A549 (cell line): ENCODE results near the gene TIMM17A. TPM values are rescaled to one million over a fixed set of nuclear protein-coding genes. Genes with fewer than 3 reads are reported as not detected.

Experiments used
- ATAC-seq, 2 experiments: fragments of 200-7000 bp in 1 of 2; fragments of >200 bp in 1 of 2; cut with Nextera tagmentation in 1 of 2; cut with Tn5 transposase in 1 of 2; 3 replicates each; pipeline versions ENCODE4 v1.8.0 to v1.9.1; 2018 to 2020; ENCODE audit warnings: mild to moderate bottlenecking in 1 of 2, moderate library complexity in 1 of 2
- CTCF ChIA-PET: fragments of 300-600 bp; sonication (Branson Sonifier 250); formaldehyde crosslinking; extraction: SDS; loops from one replicate; lab custom pipeline; 2021; ENCODE audit warnings: antibody characterized with exemption, inconsistent platforms; lab: Yijun Ruan, JAX
- POLR2A ChIA-PET: fragments of 350-600 bp; formaldehyde crosslinking; extraction: SDS; loops from one replicate; lab custom pipeline; 2021; ENCODE audit warnings: antibody characterized with exemption, inconsistent platforms; lab: Yijun Ruan, JAX
- DNase-seq, 2 experiments: peaks; one replicate each; pipeline versions ENCODE4 v3.0.0 to v3.0.0-alpha.2; 2011 to 2016; ENCODE audit warnings: low read depth in 1 of 2, low spot score in 1 of 2
- FAIRE-seq: peaks from 2 replicates; lab custom pipeline; 2011; peaks lifted over from hg19 to GRCh38; lab: Jason Lieb, UNC
- H3K27ac ChIP-seq, 2 experiments: fragments of >200 bp; sonication (Bioruptor Twin); formaldehyde crosslinking; 3 replicates each; pipeline ENCODE4 v1.5.1; 2016 to 2017
- H3K4me1 ChIP-seq: fragments of >200 bp; sonication (Bioruptor Twin); formaldehyde crosslinking; 3 replicates; pipeline ENCODE4 v1.6.1; 2016
- H3K4me2 ChIP-seq: fragments of >200 bp; sonication (Bioruptor Twin); formaldehyde crosslinking; 3 replicates; pipeline ENCODE4 v1.6.1; 2016
- H3K4me3 ChIP-seq: fragments of >200 bp; sonication (Bioruptor Twin); formaldehyde crosslinking; 3 replicates; pipeline ENCODE4 v1.5.1; 2016
- H3K9me3 ChIP-seq: fragments of >200 bp; sonication (Bioruptor Twin); formaldehyde crosslinking; 3 replicates; pipeline ENCODE4 v1.6.1; 2016
- BCL3 ChIP-seq: fragments of >200 bp; sonication (Bioruptor Twin); formaldehyde crosslinking; IDR thresholded peaks from 3 replicates; pipeline ENCODE4 v1.6.1; 2016
- BHLHE40 ChIP-seq: IDR thresholded peaks from 2 replicates; pipeline ENCODE4 v1.6.1; 2012; ENCODE audit warnings: low read depth, low read length, inconsistent platforms
- CTCF ChIP-seq: fragments of >200 bp; sonication (Bioruptor Twin); formaldehyde crosslinking; IDR thresholded peaks from 3 replicates; pipeline ENCODE4 v1.5.1; 2016
- E2F6 ChIP-seq: IDR thresholded peaks from 2 replicates; pipeline ENCODE4 v1.6.1; 2012; ENCODE audit warnings: low read depth, borderline replicate concordance
- EHF ChIP-seq: fragments of 250-450 bp; sonication (Bioruptor Pico); IDR thresholded peaks from 2 replicates; pipeline ENCODE4 v1.5.0; 2020; ENCODE audit warnings: mild to moderate bottlenecking
- GATA3 ChIP-seq: IDR thresholded peaks from 2 replicates; pipeline ENCODE4 v1.6.1; 2012; ENCODE audit warnings: borderline replicate concordance
- NPAS2 ChIP-seq: fragments of 250-450 bp; sonication (Bioruptor Pico); IDR thresholded peaks from 2 replicates; pipeline ENCODE4 v1.8.0; 2022; ENCODE audit warnings: mild to moderate bottlenecking, moderate library complexity, borderline replicate concordance
- NR3C1 ChIP-seq: fragments of >200 bp; sonication (Bioruptor Twin); formaldehyde crosslinking; IDR thresholded peaks from 3 replicates; pipeline ENCODE4 v1.6.1; 2017
- PHF8 ChIP-seq: fragments of 200-600 bp; sonication (generic); IDR thresholded peaks from 2 replicates; pipeline ENCODE4 v1.6.1; 2016; ENCODE audit warnings: low read depth, mild to moderate bottlenecking, antibody characterized with exemption, moderate library complexity, borderline replicate concordance
- POLR2AphosphoS2 ChIP-seq: conservative IDR thresholded peaks from 2 replicates; pipeline ENCODE4 v1.6.1; 2012; ENCODE audit warnings: low read length, improper control_type of control experiment, inconsistent platforms
- RAD21 ChIP-seq, 2 experiments: fragments of >200 bp in 1 of 2; sonication (Bioruptor Twin) in 1 of 2; formaldehyde crosslinking in 1 of 2; IDR thresholded peaks in 1 of 2; conservative IDR thresholded peaks in 1 of 2; 2 replicates in 1 of 2; 3 replicates in 1 of 2; pipeline ENCODE4 v1.6.1; 2012 to 2018; ENCODE audit warnings: inconsistent platforms in 1 of 2
- RCOR1 ChIP-seq: fragments of 150-350 bp; IDR thresholded peaks from 2 replicates; pipeline ENCODE4 v1.6.1; 2014; ENCODE audit warnings: antibody characterized with exemption, low read length, low read depth
- SMC3 ChIP-seq: fragments of >200 bp; sonication (Bioruptor Twin); formaldehyde crosslinking; IDR thresholded peaks from 3 replicates; pipeline ENCODE4 v1.6.1; 2018; ENCODE audit warnings: inconsistent platforms
- USF2 ChIP-seq: fragments of 450-650 bp; IDR thresholded peaks from 2 replicates; pipeline ENCODE4 v1.6.1; 2014; ENCODE audit warnings: antibody characterized with exemption
- ZC3H11A ChIP-seq: fragments of 450-650 bp; IDR thresholded peaks from 2 replicates; pipeline ENCODE4 v1.6.1; 2014; ENCODE audit warnings: antibody characterized with exemption, mild to moderate bottlenecking
- WGBS: methylation state at CpG from one replicate; pipeline ENCODE4 v1.1.6; 2017; ENCODE audit errors: missing lambda C conversion rate; 5-methylcytosine and 5-hydroxymethylcytosine counted together
- polyA plus RNA-seq, 4 experiments: library from polyadenylated mRNA; depleted of rRNA in 3 of 4; stranded (reverse); fragments of >200 nt; fragmentation: RNase III in 1 of 4; extraction: RNeasy Plus Mini Kit Qiagen cat#74134 plus additional on column Dnase treatment in 1 of 4; gene quantifications; 2 replicates in 3 of 4; 3 replicates in 1 of 4; pipeline ENCODE4 v1.2.3, GENCODE V29; 2011 to 2017

TIMM17A gene
- polyA plus RNA-seq, 2 of the 4 experiments (the other 2 are of a cell fraction): 127 to 134 TPM

- no peak for TF ChIP-seq USF2
These were observed 35.1 kb downstream of the TIMM17A start (continued) for GRCh38 chr1:201990427-201990826.

- H3K27ac ChIP-seq: no peak overlapping the region
- ATAC-seq: peak; percentile 70 to 86; a peak in 5 of 6 replicates
- CTCF ChIA-PET: interaction anchor here (0.6 to 46.8 kb wide), 47 partner anchors 7 to 236 kb away, joined by 3 to 1624 read pairs (median 5); partner anchors contain the start of genes ELF3, GPR37L1 and RNPEP
- H3K4me1 ChIP-seq: no peaks in the 10 kb centered on the region
- H3K4me2 ChIP-seq: no peak overlapping the region
- H3K9me3 ChIP-seq: no peaks in the 10 kb centered on the region
- H3K4me3 ChIP-seq: no peak overlapping the region
- FAIRE-seq: peak; percentile 51
- WGBS: 50% methylated on average over 16 of the region's 16 CpGs
- TF ChIP-seq USF2: no peak
- TF ChIP-seq BHLHE40: no peak
- no peak for TF ChIP-seq NPAS2 (CRISPR knock-in tag)
- peak; percentile 83 for TF ChIP-seq SMC3
- TF ChIP-seq RCOR1: no peak
- TF ChIP-seq E2F6: no peak
- TF ChIP-seq EHF (CRISPR knock-in tag): no peak
- TF ChIP-seq RAD21 (conservative IDR thresholded peaks at IDR 0.05 in 1 of 2, IDR thresholded peaks at IDR 0.05 in 1 of 2): peak; percentile 72 to 81
- TF ChIP-seq POLR2AphosphoS2: 0 out of 2 replicates have a peak, but pooled peaks have one; percentile 20
- no peak for TF ChIP-seq BCL3
- TF ChIP-seq GATA3: no peak
- TF ChIP-seq CTCF: peak; percentile 80
- TF ChIP-seq, all 56 proteins: peak for 4
- POLR2A ChIA-PET: interaction anchor here (0.6 to 1.9 kb wide), 3 partner anchors 10 to 121 kb away, joined by 4 to 15 read pairs (median 5); partner anchors contain the start of gene ELF3
- DNase-seq: peak; percentile 83 to 89
These were observed 44.4 kb downstream of the TIMM17A start for GRCh38 chr1:201999625-202000238.

GRCh38 chr1:202002507-202002906 is 47.2 kb downstream of the TIMM17A start:
- FAIRE-seq (no peak), DNase-seq (peak in 1 of 2 experiments; percentile 44)
- WGBS: 83% methylated on average over 9 of the region's 9 CpGs
- CTCF ChIA-PET: interaction anchor here (1.1 to 46.8 kb wide), 4 partner anchors 107 to 123 kb away, joined by 3 to 1624 read pairs (median 22); partner anchors contain the start of gene GPR37L1
- Histone ChIP-seq H3K9me3 (no peaks in the 10 kb centered on the region), H3K4me1 (peaks cover 19% of the 10 kb centered on the region)
- TF ChIP-seq NR3C1 (no peak), PHF8 (no peak), RAD21 (conservative IDR thresholded peaks at IDR 0.05 in 1 of 2, IDR thresholded peaks at IDR 0.05 in 1 of 2) (0 out of 5 replicates have a peak, but pooled peaks of 1 of the 2 experiments have one; percentile 13), ZC3H11A (no peak)
- TF ChIP-seq, all 56 proteins: peak for 1
- no peak overlapping the region for H3K4me2 ChIP-seq
- ATAC-seq: no peak
- H3K4me3 ChIP-seq: no peak overlapping the region
- POLR2A ChIA-PET: interaction anchor here (1.8 kb wide), 1 partner anchor 8 kb away, joined by 5 read pairs; the partner anchor contains the start of gene ELF3
- H3K27ac ChIP-seq: no peak overlapping the region
